Measurements from ENCODE around the gene VAPA.
A peak's percentile ranks its signal among the peaks of the same experiment; 100 is the strongest.

Gene VAPA

DNA sequence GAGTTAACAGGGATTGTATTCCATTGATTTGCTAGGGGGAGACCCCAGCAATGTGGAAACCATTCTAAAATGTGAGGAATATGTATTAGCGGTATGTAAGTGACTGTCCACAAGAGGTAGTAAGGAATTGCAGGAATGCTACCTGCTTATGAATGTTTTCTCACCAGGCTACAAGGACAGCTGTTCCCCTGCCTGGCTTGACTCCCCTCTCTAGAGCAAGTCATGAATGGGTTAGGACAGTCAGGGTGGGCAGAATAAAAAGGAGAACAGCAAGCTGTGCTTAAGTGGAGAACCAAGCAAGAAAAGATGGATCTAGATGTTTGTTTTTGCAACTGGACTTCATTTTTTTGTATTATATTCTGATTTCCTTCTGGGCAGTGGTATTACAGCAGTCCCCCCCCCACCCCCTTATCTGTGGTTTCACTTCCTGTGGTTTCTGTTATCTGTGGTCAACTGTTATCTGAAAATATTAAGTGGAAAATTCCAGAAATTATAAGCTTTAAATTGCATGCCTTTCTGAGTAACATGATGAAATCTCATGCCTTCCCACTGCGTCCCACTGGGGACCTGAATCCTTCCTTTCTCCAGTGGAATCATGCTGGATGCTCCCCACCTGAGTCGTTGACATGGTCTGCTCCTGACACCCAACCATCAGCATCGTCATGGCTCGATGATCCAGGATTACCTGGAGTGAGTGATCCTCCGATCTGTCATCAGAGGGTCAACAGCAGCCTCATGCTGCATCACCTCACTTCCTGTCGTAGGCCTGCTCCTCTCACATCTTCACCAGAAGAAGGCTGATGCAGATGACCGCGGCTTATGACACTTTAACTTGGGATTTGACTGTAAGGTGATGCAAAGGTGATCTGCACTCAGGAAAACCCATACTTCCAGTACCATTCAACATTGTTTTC, 52.2 kb downstream of the VAPA start:
- DNase-seq (ENCODE audit: insufficient read length, low spot score) = no peak
- TF ChIP-seq, protein P1, sequence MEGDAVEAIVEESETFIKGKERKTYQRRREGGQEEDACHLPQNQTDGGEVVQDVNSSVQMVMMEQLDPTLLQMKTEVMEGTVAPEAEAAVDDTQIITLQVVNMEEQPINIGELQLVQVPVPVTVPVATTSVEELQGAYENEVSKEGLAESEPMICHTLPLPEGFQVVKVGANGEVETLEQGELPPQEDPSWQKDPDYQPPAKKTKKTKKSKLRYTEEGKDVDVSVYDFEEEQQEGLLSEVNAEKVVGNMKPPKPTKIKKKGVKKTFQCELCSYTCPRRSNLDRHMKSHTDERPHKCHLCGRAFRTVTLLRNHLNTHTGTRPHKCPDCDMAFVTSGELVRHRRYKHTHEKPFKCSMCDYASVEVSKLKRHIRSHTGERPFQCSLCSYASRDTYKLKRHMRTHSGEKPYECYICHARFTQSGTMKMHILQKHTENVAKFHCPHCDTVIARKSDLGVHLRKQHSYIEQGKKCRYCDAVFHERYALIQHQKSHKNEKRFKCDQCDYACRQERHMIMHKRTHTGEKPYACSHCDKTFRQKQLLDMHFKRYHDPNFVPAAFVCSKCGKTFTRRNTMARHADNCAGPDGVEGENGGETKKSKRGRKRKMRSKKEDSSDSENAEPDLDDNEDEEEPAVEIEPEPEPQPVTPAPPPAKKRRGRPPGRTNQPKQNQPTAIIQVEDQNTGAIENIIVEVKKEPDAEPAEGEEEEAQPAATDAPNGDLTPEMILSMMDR (IDR thresholded peaks at IDR 0.05; ENCODE audit: insufficient read depth, missing control alignments) = no peak
- no peak for FAIRE-seq

DNA sequence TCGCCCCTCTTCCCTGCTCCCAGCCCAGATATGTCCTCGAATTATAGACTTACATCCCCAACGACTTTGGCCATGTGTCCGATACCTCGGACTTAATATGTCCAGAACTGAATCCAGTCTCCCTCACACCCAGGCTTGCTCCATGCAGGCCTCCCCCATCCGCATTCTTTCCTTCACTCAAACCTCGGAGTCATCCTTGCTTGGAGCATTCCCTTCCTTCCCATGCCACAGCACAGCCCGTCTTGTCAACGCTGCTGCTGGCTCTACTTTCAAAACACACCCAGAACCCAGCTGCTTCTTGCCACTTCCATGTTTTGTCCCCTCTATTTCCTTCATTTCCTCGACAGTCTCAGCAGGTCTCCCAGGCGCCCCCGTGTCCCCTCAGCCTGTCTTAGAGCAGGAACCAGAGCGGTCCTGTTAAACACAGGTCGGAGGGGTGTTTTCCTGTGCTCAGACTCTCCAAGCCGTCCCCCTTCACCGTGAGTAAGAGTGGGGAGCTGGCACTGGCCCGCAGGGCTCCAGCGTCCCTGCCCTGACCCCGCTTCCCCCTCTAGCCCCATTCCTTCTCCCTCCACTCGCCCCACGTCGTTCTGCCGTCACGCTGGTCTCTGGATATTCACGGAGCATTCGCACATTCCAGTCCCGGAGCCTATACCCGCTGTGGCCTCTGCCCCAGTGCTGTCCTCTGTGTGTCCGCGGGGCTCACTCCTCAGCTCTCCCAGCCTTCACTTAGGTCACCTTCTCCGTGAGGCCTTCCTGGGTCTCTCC, 54.4 kb downstream of the VAPA start:
- no peak for DNase-seq (ENCODE audit: insufficient read length, low spot score)
- TF ChIP-seq, protein P1 (IDR thresholded peaks at IDR 0.05; ENCODE audit: insufficient read depth, missing control alignments) = no peak
- FAIRE-seq = no peak

DNA sequence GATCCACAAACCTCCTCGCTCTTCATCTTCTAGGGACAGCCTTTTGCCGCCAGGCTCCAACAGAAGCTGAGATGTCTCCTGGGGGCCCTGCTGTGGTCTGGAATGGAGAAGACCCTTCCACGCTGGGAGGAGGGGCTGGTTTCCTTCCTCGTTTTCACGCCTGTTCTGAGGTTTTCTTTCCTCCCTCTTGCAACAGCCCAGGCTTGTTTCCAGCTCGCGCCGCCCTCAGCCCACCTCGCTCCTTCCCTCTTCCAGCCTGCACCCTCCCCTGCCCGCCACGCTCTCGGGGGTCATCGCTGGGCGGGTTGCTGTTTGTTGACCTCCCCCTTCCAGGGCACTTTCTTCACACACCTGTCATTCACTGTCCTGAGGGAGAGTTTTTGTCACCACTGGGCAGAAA, 55.4 kb downstream of the VAPA start:
- TF ChIP-seq, protein P1 (IDR thresholded peaks at IDR 0.05; ENCODE audit: insufficient read depth, missing control alignments) = no peak
- DNase-seq (ENCODE audit: insufficient read length, low spot score) (no peak), FAIRE-seq (no peak)

DNA sequence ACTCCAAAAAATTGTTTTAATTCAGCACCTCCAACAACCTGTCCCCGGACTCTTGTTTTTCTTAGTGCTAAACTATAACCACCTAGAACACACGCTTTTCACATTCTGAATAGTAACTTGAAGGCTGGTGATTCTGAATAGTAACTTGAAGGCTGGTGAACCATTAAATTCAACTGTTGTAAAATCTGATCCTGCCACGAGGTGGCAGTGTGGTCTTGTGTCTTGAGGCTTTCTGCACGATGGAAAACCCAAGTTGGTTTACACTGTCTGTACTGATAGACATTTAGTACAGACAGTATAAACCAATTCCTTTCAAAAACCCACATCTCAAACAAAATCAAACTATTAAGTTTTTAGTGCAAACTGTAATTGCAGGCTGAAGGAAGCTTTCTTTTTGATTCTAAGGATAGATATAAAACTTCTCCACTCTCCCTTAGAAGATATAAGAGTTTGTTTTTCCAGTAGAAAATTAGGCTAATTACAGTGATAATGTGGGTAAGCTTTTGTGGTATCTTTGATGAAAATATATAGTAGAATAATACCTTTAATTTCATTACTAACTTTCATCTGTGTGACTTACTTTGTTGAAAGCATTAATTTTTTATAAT, 57.6 kb downstream of the VAPA start:
- FAIRE-seq (peak; percentile 74), DNase-seq (ENCODE audit: insufficient read length, low spot score) (peak; percentile 40)
- TF ChIP-seq, protein P1 (IDR thresholded peaks at IDR 0.05; ENCODE audit: insufficient read depth, missing control alignments) = peak; percentile 94

DNA sequence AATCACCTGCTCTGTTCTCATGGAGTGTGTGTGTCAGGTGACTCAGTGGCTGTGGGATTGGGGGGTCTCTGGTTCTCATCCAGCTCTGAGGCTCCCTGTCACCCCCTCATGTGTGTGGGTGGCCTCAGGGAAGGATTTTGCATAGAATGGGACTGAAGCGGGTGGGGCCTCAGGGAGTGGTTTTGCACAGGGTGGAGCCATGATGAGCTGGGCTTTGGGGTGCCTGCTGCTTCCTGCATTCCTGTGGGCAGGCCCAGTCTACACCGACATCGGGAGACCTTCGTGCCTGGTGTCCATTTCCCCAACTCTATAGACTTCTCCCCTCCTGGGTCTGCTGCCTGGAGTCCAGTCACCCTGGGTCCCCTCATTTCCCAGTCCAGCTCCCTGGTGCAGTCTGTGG, 59.7 kb downstream of the VAPA start:
- TF ChIP-seq, protein P1 (IDR thresholded peaks at IDR 0.05; ENCODE audit: insufficient read depth, missing control alignments) = no peak
- no peak for DNase-seq (ENCODE audit: insufficient read length, low spot score)
- no peak for FAIRE-seq

DNA sequence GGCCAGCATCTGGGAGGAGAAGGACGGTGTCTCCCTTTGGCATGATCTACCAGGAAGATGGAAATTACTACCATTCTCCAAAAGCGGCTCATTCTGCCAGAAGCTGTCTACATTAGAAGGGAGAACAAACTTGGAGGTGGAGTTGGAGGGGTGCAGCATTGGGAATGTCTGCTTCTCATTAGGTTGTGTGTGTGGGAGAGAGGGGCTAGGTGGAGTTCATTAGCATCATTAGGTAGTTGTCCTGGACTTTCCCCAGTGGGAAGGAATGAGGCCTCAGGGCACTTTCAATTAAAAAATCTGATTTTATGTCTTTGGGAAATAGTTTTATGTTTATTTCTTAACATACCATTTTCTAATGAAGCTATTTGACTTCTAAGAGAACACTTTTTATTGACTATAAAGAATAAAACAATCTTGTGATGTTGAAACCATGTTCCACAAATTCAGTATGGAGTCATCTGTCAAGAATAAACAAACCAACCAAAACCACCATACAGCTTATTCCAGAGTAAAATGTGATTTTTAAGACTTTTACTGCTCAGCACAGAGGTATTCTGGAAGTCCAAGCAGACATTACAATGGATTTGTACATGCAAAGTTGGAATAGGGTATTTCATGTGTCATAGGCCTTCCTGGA, 60.6 kb downstream of the VAPA start:
- DNase-seq (ENCODE audit: insufficient read length, low spot score) (no peak), FAIRE-seq (no peak)
- TF ChIP-seq, protein P1 (IDR thresholded peaks at IDR 0.05; ENCODE audit: insufficient read depth, missing control alignments) = no peak
